Neural progenitor cell (in vitro differentiated cells): ENCODE results near the gene CTXND1. TPM values are rescaled to one million over a fixed set of nuclear protein-coding genes. Genes with fewer than 3 reads are reported as not detected.

Source experiments
- DNase-seq: peaks from one replicate; pipeline ENCODE4 v3.0.0-alpha.2; 2016; ENCODE audit warnings: low spot score
- H2AFZ ChIP-seq: fragments of 200-600 bp; sonication (generic); replicated peaks from 2 replicates; pipeline ENCODE4 v1.6.1; 2016; ENCODE audit warnings: antibody characterized with exemption
- H3F3A ChIP-seq: fragments of 200-600 bp; sonication (generic); 2 replicates; pipeline ENCODE4 v1.6.1; 2016; ENCODE audit warnings: antibody characterized with exemption, low read depth
- H3K27ac ChIP-seq: fragments of 200-600 bp; sonication (generic); 2 replicates; pipeline ENCODE4 v1.5.1; 2016; ENCODE audit warnings: mild to moderate bottlenecking
- H3K27me3 ChIP-seq: fragments of 200-600 bp; sonication (generic); 2 replicates; pipeline ENCODE4 v1.6.1; 2016; ENCODE audit warnings: mild to moderate bottlenecking, moderate library complexity
- H3K36me3 ChIP-seq: fragments of 200-600 bp; sonication (generic); 2 replicates; pipeline ENCODE4 v1.5.1; 2016
- H3K4me1 ChIP-seq: fragments of 200-600 bp; sonication (generic); 2 replicates; pipeline ENCODE4 v1.6.1; 2016; ENCODE audit warnings: mixed run types
- H3K4me2 ChIP-seq: fragments of 200-600 bp; sonication (generic); 2 replicates; pipeline ENCODE4 v1.6.1; 2016
- H3K4me3 ChIP-seq: fragments of 200-600 bp; sonication (generic); 2 replicates; pipeline ENCODE4 v1.5.1; 2016
- H3K79me2 ChIP-seq: fragments of 200-600 bp; sonication (generic); 2 replicates; pipeline ENCODE4 v1.6.1; 2016; ENCODE audit warnings: low read depth
- H3K9ac ChIP-seq: fragments of 200-600 bp; sonication (generic); 2 replicates; pipeline ENCODE4 v1.6.1; 2016
- H3K9me3 ChIP-seq: fragments of 200-600 bp; sonication (generic); 2 replicates; pipeline ENCODE4 v1.5.1; 2016; ENCODE audit warnings: low read depth
- H4K20me1 ChIP-seq: fragments of 200-600 bp; sonication (generic); 2 replicates; pipeline ENCODE4 v1.6.1; 2016; ENCODE audit warnings: low read depth
- H3K27ac Mint-ChIP-seq: 3 replicates; pipeline ENCODE4 v1.8.0; 2021; ENCODE audit warnings: mixed read lengths
- H3K27me3 Mint-ChIP-seq: 2 replicates; pipeline ENCODE4 v1.8.0; 2022; ENCODE audit warnings: low read depth, mild to moderate bottlenecking, inconsistent platforms, moderate library complexity, mixed read lengths; ENCODE audit not compliant: insufficient read depth
- H3K36me3 Mint-ChIP-seq: 3 replicates; pipeline ENCODE4 v1.8.0; 2021; ENCODE audit warnings: mixed read lengths
- H3K4me1 Mint-ChIP-seq: 3 replicates; pipeline ENCODE4 v1.8.0; 2021; ENCODE audit warnings: mixed read lengths
- H3K4me3 Mint-ChIP-seq: 3 replicates; pipeline ENCODE4 v1.8.0; 2021; ENCODE audit warnings: mild to moderate bottlenecking, moderate library complexity, mixed read lengths
- H3K9me3 Mint-ChIP-seq: 3 replicates; pipeline ENCODE4 v1.8.0; 2020; ENCODE audit warnings: mixed read lengths
- CTCF ChIP-seq: fragments of 200-600 bp; sonication (generic); IDR thresholded peaks from 2 replicates; pipeline ENCODE4 v1.5.1; 2017; ENCODE audit warnings: antibody characterized with exemption, mild to moderate bottlenecking
- EZH2 ChIP-seq: fragments of 200-600 bp; sonication (generic); IDR thresholded peaks from 2 replicates; pipeline ENCODE4 v1.6.1; 2017; ENCODE audit warnings: antibody characterized with exemption, mild to moderate bottlenecking, moderate library complexity
- EZH2phosphoT487 ChIP-seq: fragments of 200-600 bp; sonication (generic); IDR thresholded peaks from 2 replicates; pipeline ENCODE4 v1.6.1; 2017; ENCODE audit warnings: antibody characterized with exemption
- total RNA-seq: library from RNA; depleted of rRNA; stranded (reverse); fragments of >200 nt; gene quantifications from 2 replicates; pipeline ENCODE4 v1.2.3, GENCODE V29; 2015; ENCODE audit warnings: low replicate concordance

CTXND1 gene
- total RNA-seq, 1 donor from 2014 or later, result not detected

- Histone ChIP-seq H3K4me3 (no peak overlapping the region), H3K79me2 (no peaks in the 10 kb centered on the region), H3K27me3 (no peaks in the 10 kb centered on the region), H3F3A (no peaks in the 10 kb centered on the region), H3K36me3 (no peaks in the 10 kb centered on the region), H3K9me3 (no peaks in the 10 kb centered on the region), H4K20me1 (no peaks in the 10 kb centered on the region), H3K4me1 (peaks cover 3% of the 10 kb centered on the region), H3K9ac (no peak overlapping the region), H3K27ac (no peak overlapping the region), H2AFZ (peak overlapping the region; percentile 57), H3K4me2 (no peak overlapping the region)
- Mint-ChIP-seq H3K4me1 (peaks cover 8% of the 10 kb centered on the region), H3K27ac (no peak overlapping the region), H3K9me3 (no peaks in the 10 kb centered on the region), H3K36me3 (no peaks in the 10 kb centered on the region), H3K4me3 (no peak overlapping the region), H3K27me3 (peaks cover 4% of the 10 kb centered on the region)
- TF ChIP-seq CTCF, result peak; percentile 67
- no peak for TF ChIP-seq EZH2
- peak; percentile 60 for DNase-seq
Measured at GRCh38 chr15:80242132-80242769, 9.8 kb downstream of the CTXND1 start.

- Mint-ChIP-seq H3K27me3 (peaks cover 2% of the 10 kb centered on the region), H3K36me3 (no peaks in the 10 kb centered on the region), H3K4me3 (no peak overlapping the region), H3K4me1 (peaks cover 4% of the 10 kb centered on the region), H3K27ac (no peak overlapping the region), H3K9me3 (no peaks in the 10 kb centered on the region)
- H3K9ac ChIP-seq, result no peak overlapping the region
- H3K27me3 ChIP-seq, result no peaks in the 10 kb centered on the region
- no peak overlapping the region for H3K4me3 ChIP-seq
- H3K79me2 ChIP-seq, result no peaks in the 10 kb centered on the region
- no peak overlapping the region for H3K27ac ChIP-seq
- no peak for DNase-seq
- no peaks in the 10 kb centered on the region for H3F3A ChIP-seq
- H2AFZ ChIP-seq, result peak overlapping the region; percentile 12
- TF ChIP-seq EZH2phosphoT487 (no peak), CTCF (no peak)
- no peaks in the 10 kb centered on the region for H4K20me1 ChIP-seq
- H3K4me2 ChIP-seq, result no peak overlapping the region
- H3K4me1 ChIP-seq, result no peaks in the 10 kb centered on the region
- H3K9me3 ChIP-seq, result no peaks in the 10 kb centered on the region
- H3K36me3 ChIP-seq, result no peaks in the 10 kb centered on the region
Measured at GRCh38 chr15:80241508-80241907, 10.5 kb downstream of the CTXND1 start.

- no peak for DNase-seq
- no peak for TF ChIP-seq EZH2phosphoT487
- Histone ChIP-seq H3K27ac (no peak overlapping the region), H2AFZ (no peak overlapping the region), H3K9me3 (no peaks in the 10 kb centered on the region), H3K36me3 (no peaks in the 10 kb centered on the region), H3F3A (no peaks in the 10 kb centered on the region), H3K4me3 (no peak overlapping the region), H3K4me2 (no peak overlapping the region), H4K20me1 (no peaks in the 10 kb centered on the region), H3K9ac (no peak overlapping the region), H3K4me1 (no peaks in the 10 kb centered on the region), H3K27me3 (no peaks in the 10 kb centered on the region), H3K79me2 (no peaks in the 10 kb centered on the region)
- Mint-ChIP-seq H3K4me1 (peaks cover 4% of the 10 kb centered on the region), H3K36me3 (no peaks in the 10 kb centered on the region), H3K27ac (no peak overlapping the region), H3K4me3 (no peak overlapping the region), H3K27me3 (peaks cover 2% of the 10 kb centered on the region), H3K9me3 (no peaks in the 10 kb centered on the region)
Measured at GRCh38 chr15:80240276-80240675, 11.7 kb downstream of the CTXND1 start.

- Histone ChIP-seq H3K27ac (no peak overlapping the region), H3K4me1 (peaks cover 16% of the 10 kb centered on the region), H3K27me3 (no peaks in the 10 kb centered on the region), H3K4me2 (no peak overlapping the region), H3K36me3 (no peaks in the 10 kb centered on the region), H3K9ac (no peak overlapping the region), H4K20me1 (no peaks in the 10 kb centered on the region), H3K4me3 (no peak overlapping the region), H3K79me2 (no peaks in the 10 kb centered on the region), H3F3A (no peaks in the 10 kb centered on the region), H3K9me3 (no peaks in the 10 kb centered on the region), H2AFZ (no peak overlapping the region)
- Mint-ChIP-seq H3K27ac (no peak overlapping the region), H3K9me3 (no peaks in the 10 kb centered on the region), H3K36me3 (no peaks in the 10 kb centered on the region), H3K4me1 (peaks cover 23% of the 10 kb centered on the region), H3K27me3 (peaks cover 7% of the 10 kb centered on the region), H3K4me3 (no peak overlapping the region)
- DNase-seq, result peak; percentile 42
- TF ChIP-seq EZH2phosphoT487 (no peak), CTCF (peak; percentile 57)
Measured at GRCh38 chr15:80234883-80235282, 17.1 kb downstream of the CTXND1 start.
